HG02759 (cell line): ENCODE data around the gene GNL1.
A peak's percentile ranks its signal among the peaks of the same experiment; 100 is the strongest.
"Not testable (repeated sequence)": the region's sequence is repeated elsewhere in the genome, so short reads cannot be mapped to it uniquely, and the experiment has no call there.

ENCODE experiments used
- ATAC-seq: cut with Tn5 transposase; IDR thresholded peaks from one replicate; pipeline ENCODE4 v1.9.1; 2021; ENCODE audit warnings: mild to moderate bottlenecking, moderate library complexity; ENCODE audit not compliant: unreplicated experiment

The GNL1 gene

GRCh38 chr6:30556066-30556905 lies at the start of gene GNL1:
Gene GNL1 (minus strand): TSS chr6:30556489. CDS start chr6:30556203, 286 bp downstream.
- peak; percentile 74 for ATAC-seq

- ATAC-seq: no peak
Measured at GRCh38 chr6:30603961-30604360, 47.7 kb upstream of the GNL1 start.

GRCh38 chr6:30601815-30602641 lies 45.7 kb upstream of the GNL1 start:
- no peak for ATAC-seq

DNA sequence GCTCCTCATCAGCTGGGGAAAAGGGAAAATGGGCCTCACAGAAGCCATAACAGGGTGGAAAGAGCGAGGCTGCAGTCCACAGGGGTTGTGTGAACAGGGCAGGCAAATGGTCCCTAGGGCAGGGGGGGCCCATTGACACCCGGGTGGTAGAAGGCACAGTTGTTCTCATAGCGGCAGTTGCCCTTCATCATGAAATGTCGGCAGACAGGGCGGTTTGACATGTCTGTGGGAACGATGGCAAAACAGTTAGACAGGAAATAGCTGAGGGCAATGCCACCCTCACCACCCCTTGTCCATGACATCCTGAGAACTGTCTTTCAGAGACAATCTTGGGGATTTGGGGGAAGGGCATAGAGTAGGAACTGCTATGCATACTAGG lies 45.1 kb upstream of the GNL1 start:
- no peak for ATAC-seq

GRCh38 chr6:30600451-30600961 lies 44.2 kb upstream of the GNL1 start:
- no peak for ATAC-seq

DNA sequence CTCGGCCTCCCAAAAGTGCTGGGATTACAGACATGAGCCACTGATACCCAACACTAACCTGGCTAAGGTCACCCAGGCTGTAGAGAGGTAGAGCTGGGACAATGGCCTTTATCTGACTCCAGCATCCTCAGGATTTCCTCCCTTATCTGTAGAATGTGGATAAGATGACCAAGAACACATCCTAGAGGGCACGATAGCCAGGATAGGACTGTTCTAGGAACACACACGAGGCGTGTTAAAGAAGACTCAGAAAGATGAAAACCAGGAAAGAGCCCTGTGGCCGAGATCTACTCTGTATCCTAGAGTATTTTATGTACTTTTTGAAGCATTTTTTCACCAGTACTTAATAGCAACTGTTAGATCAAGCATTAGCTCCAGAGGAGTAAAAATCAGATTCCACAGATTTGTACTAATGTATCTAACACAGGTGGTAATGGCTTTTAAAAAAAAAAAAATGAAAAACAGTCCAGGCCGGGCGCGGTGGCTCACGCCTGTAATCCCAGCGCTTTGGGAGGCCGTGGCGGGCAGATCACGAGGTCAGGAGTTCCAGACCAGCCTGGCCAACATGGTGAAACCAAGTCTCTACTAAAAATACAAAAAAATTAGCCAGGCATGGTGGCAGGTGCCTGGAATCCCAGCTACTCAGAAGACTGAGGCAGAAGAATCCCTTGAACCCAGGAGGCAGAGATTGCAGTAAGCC lies 43.5 kb upstream of the GNL1 start:
- no peak for ATAC-seq

GRCh38 chr6:30598912-30599624 lies 42.8 kb upstream of the GNL1 start:
- ATAC-seq: no peak

DNA sequence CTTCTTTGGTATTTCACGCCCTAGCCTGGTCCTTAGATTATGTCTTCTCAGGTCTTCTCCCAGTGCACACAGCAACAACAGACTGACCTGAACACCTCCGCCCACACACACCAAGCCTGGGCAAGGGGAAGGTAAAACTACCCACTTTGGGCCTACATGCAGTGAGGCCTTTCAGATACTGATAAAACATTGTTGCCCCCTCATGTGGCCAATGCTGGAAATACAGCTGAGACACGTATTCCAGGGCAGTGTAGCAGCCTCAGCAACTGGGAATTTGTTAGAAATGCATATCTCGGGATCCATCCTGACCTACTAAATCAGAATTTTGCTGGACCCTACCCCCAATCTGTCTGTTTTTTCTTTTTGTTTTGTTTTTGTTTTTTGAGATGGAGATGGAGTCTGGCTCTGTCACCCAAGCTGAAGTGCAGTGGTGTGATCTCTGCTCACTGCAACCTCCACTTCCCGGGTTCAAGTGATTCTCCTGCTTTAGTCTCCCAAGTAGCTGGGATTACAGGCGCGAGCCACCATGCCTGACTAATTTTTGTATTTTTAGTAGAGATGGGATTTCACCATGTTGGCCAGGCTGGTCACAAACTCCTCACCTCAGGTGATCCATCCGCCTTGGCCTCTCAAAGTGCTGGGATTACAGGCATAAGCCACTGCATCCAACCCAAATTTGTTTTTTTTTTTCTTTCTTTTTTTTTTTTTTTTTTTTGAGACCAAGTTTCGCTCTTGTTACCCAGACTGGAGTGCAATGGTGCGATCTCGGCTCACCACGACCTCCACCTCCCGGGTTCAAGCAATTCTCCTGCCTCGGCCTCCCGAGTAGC lies 41.2 kb upstream of the GNL1 start:
- ATAC-seq: not testable (repeated sequence)

GRCh38 chr6:30592287-30592686 lies 36.0 kb upstream of the GNL1 start:
- ATAC-seq: no peak

DNA sequence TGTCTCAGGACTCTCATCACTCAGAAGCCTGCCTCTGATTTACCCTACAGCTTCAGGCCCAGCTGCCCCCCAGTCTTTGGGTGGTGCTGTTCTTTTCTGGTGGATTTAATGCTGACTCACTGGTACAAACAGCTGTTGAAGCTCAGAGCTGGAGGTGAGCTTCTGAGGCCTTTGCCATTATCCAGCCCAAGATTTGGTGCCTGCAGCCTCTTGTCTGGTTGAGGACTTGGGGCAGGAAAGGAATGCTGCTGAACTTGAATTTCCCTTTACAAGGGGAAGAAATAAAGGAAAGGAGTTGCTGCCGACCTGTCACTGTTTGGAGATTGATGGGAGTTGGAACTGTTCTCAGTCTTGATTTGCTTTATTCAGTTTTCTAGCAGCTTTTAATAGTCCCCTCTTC lies 34.7 kb upstream of the GNL1 start:
- no peak for ATAC-seq

DNA sequence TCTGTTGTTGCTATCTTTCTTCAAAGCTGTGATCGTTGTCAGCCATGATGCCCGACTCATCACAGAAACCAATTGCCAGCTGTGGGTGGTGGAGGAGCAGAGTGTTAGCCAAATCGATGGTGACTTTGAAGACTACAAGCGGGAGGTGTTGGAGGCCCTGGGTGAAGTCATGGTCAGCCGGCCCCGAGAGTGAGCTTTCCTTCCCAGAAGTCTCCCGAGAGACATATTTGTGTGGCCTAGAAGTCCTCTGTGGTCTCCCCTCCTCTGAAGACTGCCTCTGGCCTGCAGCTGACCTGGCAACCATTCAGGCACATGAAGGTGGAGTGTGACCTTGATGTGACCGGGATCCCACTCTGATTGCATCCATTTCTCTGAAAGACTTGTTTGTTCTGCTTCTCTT lies 34.2 kb upstream of the GNL1 start:
- ATAC-seq: no peak

DNA sequence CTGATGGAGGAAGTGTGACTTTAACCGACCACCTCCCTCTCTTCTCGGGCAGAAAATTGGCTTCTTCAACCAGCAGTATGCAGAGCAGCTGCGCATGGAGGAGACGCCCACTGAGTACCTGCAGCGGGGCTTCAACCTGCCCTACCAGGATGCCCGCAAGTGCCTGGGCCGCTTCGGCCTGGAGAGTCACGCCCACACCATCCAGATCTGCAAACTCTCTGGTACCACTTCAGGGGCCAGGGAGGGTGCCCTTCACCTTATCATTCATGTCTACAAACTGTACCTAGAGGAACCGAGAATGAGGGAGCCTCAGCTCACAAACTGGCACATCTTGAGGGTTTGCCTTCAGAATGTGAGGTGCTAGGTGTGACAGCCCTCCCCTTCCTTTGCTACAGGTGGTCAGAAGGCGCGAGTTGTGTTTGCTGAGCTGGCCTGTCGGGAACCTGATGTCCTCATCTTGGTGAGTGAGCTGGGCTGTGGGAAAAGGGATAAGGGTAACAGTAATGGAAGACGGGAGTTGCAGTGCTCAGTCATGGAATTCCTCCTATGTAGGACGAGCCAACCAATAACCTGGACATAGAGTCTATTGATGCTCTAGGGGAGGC lies 33.6 kb upstream of the GNL1 start:
- no peak for ATAC-seq

DNA sequence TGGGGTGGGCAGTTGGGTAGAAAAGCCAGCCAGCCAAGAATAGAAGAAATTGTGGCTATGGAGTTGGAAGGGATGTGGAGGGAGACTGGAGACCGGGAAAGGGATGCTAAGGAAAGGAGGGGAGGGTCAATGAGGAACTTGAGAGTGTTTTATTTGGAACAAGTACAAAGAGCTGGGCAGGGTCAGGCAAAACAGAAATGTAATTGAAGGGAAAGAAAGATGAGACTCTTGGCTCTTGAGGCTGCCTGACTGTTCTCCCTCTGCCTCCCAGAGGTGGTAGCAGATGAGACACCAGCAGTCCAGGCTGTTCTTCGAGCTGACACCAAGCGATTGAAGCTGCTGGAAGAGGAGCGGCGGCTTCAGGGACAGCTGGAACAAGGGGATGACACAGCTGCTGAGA lies 27.6 kb upstream of the GNL1 start:
- ATAC-seq: no peak

- no peak for ATAC-seq
Measured at GRCh38 chr6:30578051-30578450, 21.8 kb upstream of the GNL1 start.

GRCh38 chr6:30573113-30573512 lies 16.8 kb upstream of the GNL1 start:
- ATAC-seq: no peak

DNA sequence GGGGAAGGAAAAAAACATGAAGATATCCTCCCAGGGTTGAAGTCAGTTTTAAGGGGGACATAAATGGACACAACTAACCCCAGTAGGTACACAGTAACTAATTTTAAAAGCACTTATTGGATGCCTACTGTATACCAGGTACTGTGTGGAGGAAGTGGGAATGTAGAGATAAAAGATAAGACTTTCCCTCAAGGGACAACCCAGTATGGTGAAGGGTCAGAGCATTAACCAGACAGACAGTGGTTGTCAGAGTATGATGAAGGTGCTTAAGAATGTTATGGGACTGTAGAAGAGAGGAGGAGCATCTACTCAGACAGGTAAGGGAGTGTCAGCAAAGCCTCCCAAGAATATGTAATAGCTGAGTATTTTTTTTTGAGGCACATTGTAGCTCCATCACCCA lies 15.9 kb upstream of the GNL1 start:
- no peak for ATAC-seq

DNA sequence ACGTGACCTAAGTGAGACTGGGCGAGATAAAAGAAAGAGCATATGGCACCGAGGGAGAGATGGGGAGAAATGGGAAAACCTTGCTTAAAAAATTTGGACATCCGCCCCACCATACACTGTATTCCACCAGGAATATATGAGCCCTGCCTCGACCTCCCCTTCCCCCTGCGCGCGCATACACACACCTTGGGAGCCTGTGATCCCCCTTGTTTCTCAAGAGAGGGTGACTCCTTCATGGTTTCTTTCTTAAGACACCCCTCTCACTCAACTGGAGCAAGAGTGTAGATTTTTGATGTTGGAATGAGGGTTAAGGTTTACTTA lies 15.4 kb upstream of the GNL1 start:
- ATAC-seq: no peak

GRCh38 chr6:30571075-30571761 lies 14.9 kb upstream of the GNL1 start, which contains the start of gene ABCF1:
Gene ABCF1 (plus strand): TSS chr6:30571442. CDS start chr6:30571488, 46 bp downstream.
- ATAC-seq: peak; percentile 97

- ATAC-seq: peak; percentile 13
Measured at GRCh38 chr6:30570740-30571074, 14.4 kb upstream of the GNL1 start.
